WTC11 (cell line): ENCODE measurements around the gene SLC31A1.

ENCODE experiments used
- CTCF ChIP-seq: fragments of 200-600 bp; IDR thresholded peaks from 2 replicates; pipeline ENCODE4 v1.8.0; 2022; ENCODE audit warnings: antibody characterized with exemption
- FOXK1 ChIP-seq: sonication (generic); formaldehyde crosslinking; IDR thresholded peaks from 2 replicates; pipeline ENCODE4 v1.8.0; 2022; ENCODE audit warnings: mild to moderate bottlenecking, moderate library complexity, missing genetic modification reagents
- FOXP1 ChIP-seq: sonication (generic); formaldehyde crosslinking; IDR thresholded peaks from 2 replicates; pipeline ENCODE4 v1.8.0; 2022; ENCODE audit warnings: missing genetic modification reagents, mild to moderate bottlenecking, moderate library complexity, borderline replicate concordance
- JUN ChIP-seq: sonication (generic); formaldehyde crosslinking; IDR thresholded peaks from 2 replicates; pipeline ENCODE4 v1.8.0; 2023; ENCODE audit warnings: mild to moderate bottlenecking, missing genetic modification reagents
- ZNF121 ChIP-seq: sonication (generic); formaldehyde crosslinking; IDR thresholded peaks from 2 replicates; pipeline ENCODE4 v1.8.0; 2023; ENCODE audit warnings: missing genetic modification reagents
- TF ChIP-seq, protein P1 (sequence below): sonication (generic); formaldehyde crosslinking; IDR thresholded peaks from 2 replicates; pipeline ENCODE4 v1.8.1; 2022; ENCODE audit warnings: low read depth, missing genetic modification reagents, borderline replicate concordance

DNA sequence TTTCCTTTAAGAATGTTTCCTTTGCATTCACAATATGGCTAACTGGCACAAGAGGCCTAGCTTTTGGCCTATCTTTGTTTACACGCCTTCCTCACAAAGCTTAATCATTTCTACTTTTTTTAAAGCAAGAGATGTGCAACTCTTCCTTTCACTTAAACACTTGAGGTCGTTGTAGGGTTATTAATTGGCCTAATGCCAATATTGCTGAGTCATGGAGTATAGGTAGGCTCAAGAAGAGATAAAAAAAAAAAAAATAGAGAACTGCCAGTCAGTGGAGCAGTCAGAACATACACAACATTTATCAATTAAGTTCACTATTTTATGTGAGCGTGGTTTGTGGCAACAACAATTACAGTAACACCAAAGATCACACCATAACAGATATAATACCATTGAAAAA lies 6.2 kb upstream of the SLC31A1 start:
- TF ChIP-seq FOXP1 (CRISPR knock-in tag): no peak
- TF ChIP-seq, protein P1, sequence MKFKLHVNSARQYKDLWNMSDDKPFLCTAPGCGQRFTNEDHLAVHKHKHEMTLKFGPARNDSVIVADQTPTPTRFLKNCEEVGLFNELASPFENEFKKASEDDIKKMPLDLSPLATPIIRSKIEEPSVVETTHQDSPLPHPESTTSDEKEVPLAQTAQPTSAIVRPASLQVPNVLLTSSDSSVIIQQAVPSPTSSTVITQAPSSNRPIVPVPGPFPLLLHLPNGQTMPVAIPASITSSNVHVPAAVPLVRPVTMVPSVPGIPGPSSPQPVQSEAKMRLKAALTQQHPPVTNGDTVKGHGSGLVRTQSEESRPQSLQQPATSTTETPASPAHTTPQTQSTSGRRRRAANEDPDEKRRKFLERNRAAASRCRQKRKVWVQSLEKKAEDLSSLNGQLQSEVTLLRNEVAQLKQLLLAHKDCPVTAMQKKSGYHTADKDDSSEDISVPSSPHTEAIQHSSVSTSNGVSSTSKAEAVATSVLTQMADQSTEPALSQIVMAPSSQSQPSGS: no peak
- no peak for TF ChIP-seq CTCF
- TF ChIP-seq ZNF121: no peak
- no peak for TF ChIP-seq FOXK1 (CRISPR knock-in tag)
- TF ChIP-seq JUN: no peak
